GM19397 (cell line): ENCODE results near the gene MPPED1.

Source experiments
- ATAC-seq: cut with Tn5 transposase; IDR thresholded peaks from one replicate; pipeline ENCODE4 v1.9.1; 2021; ENCODE audit warnings: mild to moderate bottlenecking, moderate library complexity; ENCODE audit not compliant: unreplicated experiment

Gene MPPED1

GRCh38 chr22:43535741-43536140 lies 123.9 kb downstream of the MPPED1 start:
- no peak for ATAC-seq

- no peak for ATAC-seq
Observed at GRCh38 chr22:43537019-43537585, 125.3 kb downstream of the MPPED1 start.

- no peak for ATAC-seq
Observed at GRCh38 chr22:43539572-43540528, 128.0 kb downstream of the MPPED1 start.

- no peak for ATAC-seq
Observed at GRCh38 chr22:43540529-43540923, 128.7 kb downstream of the MPPED1 start.

GRCh38 chr22:43541022-43541421 lies 129.2 kb downstream of the MPPED1 start:
- ATAC-seq, result no peak

- ATAC-seq, result no peak
Observed at GRCh38 chr22:43541462-43542407, 129.9 kb downstream of the MPPED1 start.

- ATAC-seq, result no peak
Observed at GRCh38 chr22:43542681-43543521, 131.1 kb downstream of the MPPED1 start.

GRCh38 chr22:43543522-43544288 lies 131.9 kb downstream of the MPPED1 start:
- no peak for ATAC-seq

- no peak for ATAC-seq
Observed at GRCh38 chr22:43544289-43544673, 132.5 kb downstream of the MPPED1 start.

- ATAC-seq, result no peak
Observed at GRCh38 chr22:43546186-43546585, 134.4 kb downstream of the MPPED1 start.

GRCh38 chr22:43550024-43550620 lies 138.3 kb downstream of the MPPED1 start:
- no peak for ATAC-seq

- ATAC-seq, result no peak
Observed at GRCh38 chr22:43550672-43551071, 138.9 kb downstream of the MPPED1 start.

- ATAC-seq, result no peak
Observed at GRCh38 chr22:43553451-43554258, 141.8 kb downstream of the MPPED1 start.

GRCh38 chr22:43554259-43554636 lies 142.4 kb downstream of the MPPED1 start:
- no peak for ATAC-seq

- ATAC-seq, result no peak
Observed at GRCh38 chr22:43554694-43555365, 143.0 kb downstream of the MPPED1 start.

- no peak for ATAC-seq
Observed at GRCh38 chr22:43555561-43556515, 144.0 kb downstream of the MPPED1 start.
